ENCODE results near the gene FGD3.

DNA sequence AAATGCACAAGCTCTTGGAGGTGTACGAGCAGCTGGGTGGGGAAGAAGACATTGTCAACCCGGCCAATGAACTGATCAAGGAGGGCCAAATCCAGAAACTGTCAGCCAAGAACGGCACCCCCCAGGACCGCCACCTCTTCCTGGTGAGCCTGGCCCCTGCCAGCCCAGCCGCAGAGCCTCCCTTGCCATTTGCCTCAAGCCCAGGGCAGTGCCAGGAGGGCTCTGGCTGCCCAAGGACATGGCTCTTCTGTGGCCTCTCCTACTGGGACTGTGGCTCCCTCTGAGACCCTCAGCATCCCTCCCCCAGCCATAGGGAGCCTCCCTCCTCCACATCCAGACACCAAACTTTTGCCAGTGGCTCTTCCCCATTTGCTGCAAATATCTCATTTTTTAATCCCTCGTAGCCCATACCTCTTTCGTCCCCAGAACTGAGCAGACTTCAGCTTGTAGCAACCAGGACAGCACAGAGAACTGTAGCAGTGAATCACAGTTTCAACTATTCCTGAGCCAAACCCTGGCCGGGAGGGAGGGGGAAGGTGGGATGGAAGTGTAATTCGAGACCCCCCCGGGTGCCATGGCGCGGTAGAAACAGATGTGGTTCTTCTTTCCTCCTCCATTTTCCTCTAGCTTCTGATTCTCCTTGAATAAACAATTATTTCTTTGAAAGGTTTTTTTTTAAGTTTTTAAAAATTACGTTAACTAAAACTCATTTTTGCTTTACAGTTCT is 66.7 kb downstream of the FGD3 start:
- TF ChIP-seq LARP7 (IDR thresholded peaks at IDR 0.05), result no peak
- TF ChIP-seq YY1 (IDR thresholded peaks at IDR 0.05; ENCODE audit: borderline replicate concordance in 1 of 3, control insufficient read depth in 1 of 3, extremely low read depth in 1 of 3, insufficient read depth in 3 of 3, insufficient read length in 1 of 3, insufficient replicate concordance in 2 of 3, low read depth in 1 of 3, low read length in 2 of 3), result no peak
- TF ChIP-seq, protein P1, sequence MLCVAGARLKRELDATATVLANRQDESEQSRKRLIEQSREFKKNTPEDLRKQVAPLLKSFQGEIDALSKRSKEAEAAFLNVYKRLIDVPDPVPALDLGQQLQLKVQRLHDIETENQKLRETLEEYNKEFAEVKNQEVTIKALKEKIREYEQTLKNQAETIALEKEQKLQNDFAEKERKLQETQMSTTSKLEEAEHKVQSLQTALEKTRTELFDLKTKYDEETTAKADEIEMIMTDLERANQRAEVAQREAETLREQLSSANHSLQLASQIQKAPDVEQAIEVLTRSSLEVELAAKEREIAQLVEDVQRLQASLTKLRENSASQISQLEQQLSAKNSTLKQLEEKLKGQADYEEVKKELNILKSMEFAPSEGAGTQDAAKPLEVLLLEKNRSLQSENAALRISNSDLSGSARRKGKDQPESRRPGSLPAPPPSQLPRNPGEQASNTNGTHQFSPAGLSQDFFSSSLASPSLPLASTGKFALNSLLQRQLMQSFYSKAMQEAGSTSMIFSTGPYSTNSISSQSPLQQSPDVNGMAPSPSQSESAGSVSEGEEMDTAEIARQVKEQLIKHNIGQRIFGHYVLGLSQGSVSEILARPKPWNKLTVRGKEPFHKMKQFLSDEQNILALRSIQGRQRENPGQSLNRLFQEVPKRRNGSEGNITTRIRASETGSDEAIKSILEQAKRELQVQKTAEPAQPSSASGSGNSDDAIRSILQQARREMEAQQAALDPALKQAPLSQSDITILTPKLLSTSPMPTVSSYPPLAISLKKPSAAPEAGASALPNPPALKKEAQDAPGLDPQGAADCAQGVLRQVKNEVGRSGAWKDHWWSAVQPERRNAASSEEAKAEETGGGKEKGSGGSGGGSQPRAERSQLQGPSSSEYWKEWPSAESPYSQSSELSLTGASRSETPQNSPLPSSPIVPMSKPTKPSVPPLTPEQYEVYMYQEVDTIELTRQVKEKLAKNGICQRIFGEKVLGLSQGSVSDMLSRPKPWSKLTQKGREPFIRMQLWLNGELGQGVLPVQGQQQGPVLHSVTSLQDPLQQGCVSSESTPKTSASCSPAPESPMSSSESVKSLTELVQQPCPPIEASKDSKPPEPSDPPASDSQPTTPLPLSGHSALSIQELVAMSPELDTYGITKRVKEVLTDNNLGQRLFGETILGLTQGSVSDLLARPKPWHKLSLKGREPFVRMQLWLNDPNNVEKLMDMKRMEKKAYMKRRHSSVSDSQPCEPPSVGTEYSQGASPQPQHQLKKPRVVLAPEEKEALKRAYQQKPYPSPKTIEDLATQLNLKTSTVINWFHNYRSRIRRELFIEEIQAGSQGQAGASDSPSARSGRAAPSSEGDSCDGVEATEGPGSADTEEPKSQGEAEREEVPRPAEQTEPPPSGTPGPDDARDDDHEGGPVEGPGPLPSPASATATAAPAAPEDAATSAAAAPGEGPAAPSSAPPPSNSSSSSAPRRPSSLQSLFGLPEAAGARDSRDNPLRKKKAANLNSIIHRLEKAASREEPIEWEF (CRISPR knock-in tag; IDR thresholded peaks at IDR 0.05), result no peak
- TF ChIP-seq NR2F6 (CRISPR knock-in tag; IDR thresholded peaks at IDR 0.05), result no peak
- no peak for TF ChIP-seq MAFG (tag; conservative IDR thresholded peaks at IDR 0.05)
- no peak for TF ChIP-seq HDAC3 (IDR thresholded peaks at IDR 0.05; ENCODE audit: borderline replicate concordance, partially characterized antibody)
- TF ChIP-seq SMARCB1 (IDR thresholded peaks at IDR 0.05; ENCODE audit: insufficient read length, low read depth), result no peak
- TF ChIP-seq PHF8 (IDR thresholded peaks at IDR 0.05; ENCODE audit: borderline replicate concordance, low read length), result no peak
- TF ChIP-seq, protein P2, sequence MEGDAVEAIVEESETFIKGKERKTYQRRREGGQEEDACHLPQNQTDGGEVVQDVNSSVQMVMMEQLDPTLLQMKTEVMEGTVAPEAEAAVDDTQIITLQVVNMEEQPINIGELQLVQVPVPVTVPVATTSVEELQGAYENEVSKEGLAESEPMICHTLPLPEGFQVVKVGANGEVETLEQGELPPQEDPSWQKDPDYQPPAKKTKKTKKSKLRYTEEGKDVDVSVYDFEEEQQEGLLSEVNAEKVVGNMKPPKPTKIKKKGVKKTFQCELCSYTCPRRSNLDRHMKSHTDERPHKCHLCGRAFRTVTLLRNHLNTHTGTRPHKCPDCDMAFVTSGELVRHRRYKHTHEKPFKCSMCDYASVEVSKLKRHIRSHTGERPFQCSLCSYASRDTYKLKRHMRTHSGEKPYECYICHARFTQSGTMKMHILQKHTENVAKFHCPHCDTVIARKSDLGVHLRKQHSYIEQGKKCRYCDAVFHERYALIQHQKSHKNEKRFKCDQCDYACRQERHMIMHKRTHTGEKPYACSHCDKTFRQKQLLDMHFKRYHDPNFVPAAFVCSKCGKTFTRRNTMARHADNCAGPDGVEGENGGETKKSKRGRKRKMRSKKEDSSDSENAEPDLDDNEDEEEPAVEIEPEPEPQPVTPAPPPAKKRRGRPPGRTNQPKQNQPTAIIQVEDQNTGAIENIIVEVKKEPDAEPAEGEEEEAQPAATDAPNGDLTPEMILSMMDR (IDR thresholded peaks at IDR 0.05 in 2 of 3, conservative IDR thresholded peaks at IDR 0.05 in 1 of 3; ENCODE audit: insufficient read depth in 2 of 3, low read depth in 1 of 3, low read length in 3 of 3), result no peak
- TF ChIP-seq ZNF24 (IDR thresholded peaks at IDR 0.05), result no peak
- TF ChIP-seq, protein P3, sequence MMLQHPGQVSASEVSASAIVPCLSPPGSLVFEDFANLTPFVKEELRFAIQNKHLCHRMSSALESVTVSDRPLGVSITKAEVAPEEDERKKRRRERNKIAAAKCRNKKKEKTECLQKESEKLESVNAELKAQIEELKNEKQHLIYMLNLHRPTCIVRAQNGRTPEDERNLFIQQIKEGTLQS (IDR thresholded peaks at IDR 0.05), result no peak
- TF ChIP-seq, protein P3 (CRISPR knock-in tag; conservative IDR thresholded peaks at IDR 0.05), result no peak
- TF ChIP-seq ETV6 (IDR thresholded peaks at IDR 0.05; ENCODE audit: borderline replicate concordance in 1 of 2, low read depth in 2 of 2, low read length in 1 of 2), result no peak
- no peak for TF ChIP-seq ETV6 (CRISPR knock-in tag; IDR thresholded peaks at IDR 0.05; ENCODE audit: borderline replicate concordance)
- TF ChIP-seq, protein P4, sequence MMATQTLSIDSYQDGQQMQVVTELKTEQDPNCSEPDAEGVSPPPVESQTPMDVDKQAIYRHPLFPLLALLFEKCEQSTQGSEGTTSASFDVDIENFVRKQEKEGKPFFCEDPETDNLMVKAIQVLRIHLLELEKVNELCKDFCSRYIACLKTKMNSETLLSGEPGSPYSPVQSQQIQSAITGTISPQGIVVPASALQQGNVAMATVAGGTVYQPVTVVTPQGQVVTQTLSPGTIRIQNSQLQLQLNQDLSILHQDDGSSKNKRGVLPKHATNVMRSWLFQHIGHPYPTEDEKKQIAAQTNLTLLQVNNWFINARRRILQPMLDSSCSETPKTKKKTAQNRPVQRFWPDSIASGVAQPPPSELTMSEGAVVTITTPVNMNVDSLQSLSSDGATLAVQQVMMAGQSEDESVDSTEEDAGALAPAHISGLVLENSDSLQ (IDR thresholded peaks at IDR 0.05), result no peak

Data from K562 (cell line).